Activated CD4-positive, alpha-beta memory T cell treated with anti-CD3 and anti-CD28 coated beads, Interleukin-2, amount 10 ng/mL, durations not matched to agents 7 days and 5 days (primary cell): ENCODE measurements around the gene TRMT61A. TPM values are rescaled to one million over a fixed set of nuclear protein-coding genes. Genes with fewer than 3 reads are reported as not detected.
"Not testable (repeated sequence)": the region's sequence is repeated elsewhere in the genome, so short reads cannot be mapped to it uniquely, and the experiment has no call there.

Experiments
- CTCF ChIA-PET: fragments of 350-600 bp; sonication (Branson Sonifier 250); formaldehyde crosslinking; loops from one replicate; lab custom pipeline; 2021; ENCODE audit warnings: antibody characterized with exemption, inconsistent platforms; lab: Charles Lee
- POLR2A ChIA-PET: fragments of 350-600 bp; sonication (Branson Sonifier 250); formaldehyde crosslinking; loops from one replicate; lab custom pipeline; 2021; ENCODE audit warnings: antibody characterized with exemption; lab: Charles Lee
- DNase-seq: peaks from one replicate; pipeline ENCODE4 v3.0.0-alpha.2; 2020
- H3K27ac Mint-ChIP-seq: one replicate; pipeline ENCODE4 v1.8.0; 2021; ENCODE audit warnings: mild to moderate bottlenecking, mixed read lengths
- H3K27me3 Mint-ChIP-seq: one replicate; pipeline ENCODE4 v1.8.0; 2021; ENCODE audit warnings: mixed read lengths
- H3K36me3 Mint-ChIP-seq: one replicate; pipeline ENCODE4 v1.8.0; 2021; ENCODE audit warnings: low read depth, mixed read lengths
- H3K4me1 Mint-ChIP-seq: one replicate; pipeline ENCODE4 v1.8.0; 2021; ENCODE audit warnings: mixed read lengths
- H3K4me3 Mint-ChIP-seq: one replicate; pipeline ENCODE4 v1.8.0; 2021; ENCODE audit warnings: mild to moderate bottlenecking, mixed read lengths
- H3K9me3 Mint-ChIP-seq: one replicate; pipeline ENCODE4 v1.8.0; 2021; ENCODE audit warnings: mixed read lengths
- total RNA-seq, 2 experiments: library from RNA; stranded (reverse); gene quantifications; one replicate each; pipeline ENCODE4 v1.2.3, GENCODE V29; 2021

Gene TRMT61A
- total RNA-seq, 2 experiments from 2014 or later, result 4.5 to 5.1 TPM

- POLR2A ChIA-PET, result interaction anchor here (1.4 to 1.8 kb wide), 2 partner anchors 16 to 17 kb away, joined by 4 read pairs; partner anchors contain the start of gene TRMT61A
- DNase-seq, H3K9me3 Mint-ChIP-seq, CTCF ChIA-PET, H3K27me3 Mint-ChIP-seq, H3K4me1 Mint-ChIP-seq, H3K27ac Mint-ChIP-seq, H3K4me3 Mint-ChIP-seq: not testable (repeated sequence)
- H3K36me3 Mint-ChIP-seq, result peaks cover 10% of the 10 kb centered on the region
These were observed 16.8 kb upstream of the TRMT61A start for GRCh38 chr14:103512180-103512579.

GRCh38 chr14:103512701-103513611, 16.0 kb upstream of the TRMT61A start:
- ChIA-PET CTCF (no interaction called here), POLR2A (no interaction called here)
- Mint-ChIP-seq H3K27me3 (no peaks in the 10 kb centered on the region), H3K4me1 (peaks cover 1% of the 10 kb centered on the region), H3K9me3 (no peaks in the 10 kb centered on the region), H3K27ac (no peak overlapping the region), H3K36me3 (peaks cover 10% of the 10 kb centered on the region), H3K4me3 (no peak overlapping the region)
- DNase-seq, result no peak

DNA sequence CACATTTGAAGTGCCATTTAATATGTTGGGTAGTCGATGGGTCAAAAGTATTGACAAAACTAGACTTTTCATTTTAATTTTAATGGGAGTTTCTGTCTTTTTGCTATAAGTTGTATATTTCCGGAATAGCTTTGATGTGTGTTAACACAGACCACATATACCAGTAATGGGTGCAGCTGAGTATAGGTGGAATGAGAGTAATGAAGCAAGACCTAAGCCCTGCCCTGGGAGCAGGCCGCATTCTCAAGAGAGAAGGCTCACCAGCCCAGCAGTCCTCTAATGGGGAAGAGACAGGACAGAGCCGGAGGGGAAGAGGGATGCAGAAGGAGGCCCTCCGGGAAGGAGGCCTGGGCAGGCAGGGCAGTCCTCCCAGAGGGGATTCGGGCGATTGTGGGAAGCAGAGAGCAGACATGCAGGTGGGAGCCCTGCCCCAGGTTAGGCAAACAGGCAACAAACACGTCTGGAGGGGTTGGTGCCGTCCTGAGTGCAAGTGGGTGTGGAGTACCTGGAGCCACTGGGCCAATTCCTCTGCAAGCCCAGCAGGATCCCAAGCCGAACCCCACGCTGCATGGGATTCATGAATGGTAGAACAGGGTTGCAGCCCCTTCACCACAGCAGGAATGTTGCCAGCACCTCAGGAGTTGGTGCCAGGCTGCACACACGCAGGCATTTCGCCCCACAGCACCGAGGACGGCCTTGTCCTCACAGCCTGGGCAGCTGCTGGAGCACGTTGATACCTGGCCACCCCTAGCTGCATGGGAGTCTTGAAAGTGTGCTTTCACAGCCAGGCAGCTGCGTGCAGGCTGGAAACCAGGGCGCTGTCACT, 14.2 kb upstream of the TRMT61A start:
- Mint-ChIP-seq H3K4me1 (peaks cover 9% of the 10 kb centered on the region), H3K27ac (no peak overlapping the region), H3K27me3 (no peaks in the 10 kb centered on the region), H3K4me3 (no peak overlapping the region), H3K36me3 (peaks cover 2% of the 10 kb centered on the region), H3K9me3 (no peaks in the 10 kb centered on the region)
- no peak for DNase-seq
- ChIA-PET POLR2A (no interaction called here), CTCF (interaction anchor here (0.7 kb wide), 1 partner anchor 167 kb away, joined by 4 read pairs; no protein-coding TSS in a partner anchor)

GRCh38 chr14:103516426-103517173, 12.4 kb upstream of the TRMT61A start:
- Mint-ChIP-seq H3K4me3 (no peak overlapping the region), H3K27ac (no peak overlapping the region), H3K27me3 (peaks cover 1% of the 10 kb centered on the region), H3K9me3 (no peaks in the 10 kb centered on the region), H3K4me1 (peaks cover 9% of the 10 kb centered on the region), H3K36me3 (no peaks in the 10 kb centered on the region)
- ChIA-PET POLR2A (no interaction called here), CTCF (interaction anchor here (4.2 kb wide), 1 partner anchor 30 kb away, joined by 25 read pairs; no protein-coding TSS in a partner anchor)
- DNase-seq, result no peak

- H3K4me1 Mint-ChIP-seq, result peaks cover 9% of the 10 kb centered on the region
- ChIA-PET CTCF (interaction anchor here (1.1 to 4.2 kb wide), 2 partner anchors 9 to 30 kb away, joined by 3 to 25 read pairs; no protein-coding TSS in a partner anchor), POLR2A (no interaction called here)
- H3K27me3 Mint-ChIP-seq, result peaks cover 1% of the 10 kb centered on the region
- H3K9me3 Mint-ChIP-seq, result no peaks in the 10 kb centered on the region
- no peak for DNase-seq
- H3K4me3 Mint-ChIP-seq, result no peak overlapping the region
- H3K27ac Mint-ChIP-seq, result no peak overlapping the region
- no peaks in the 10 kb centered on the region for H3K36me3 Mint-ChIP-seq
These were observed 11.8 kb upstream of the TRMT61A start for GRCh38 chr14:103517174-103517566.

GRCh38 chr14:103517721-103518421, 11.1 kb upstream of the TRMT61A start:
- no peaks in the 10 kb centered on the region for H3K36me3 Mint-ChIP-seq
- H3K9me3 Mint-ChIP-seq, result no peaks in the 10 kb centered on the region
- POLR2A ChIA-PET, result interaction anchor here (1.0 to 3.2 kb wide), 2 partner anchors 10 to 12 kb away, joined by 4 to 14 read pairs; partner anchors contain the start of gene TRMT61A
- H3K27me3 Mint-ChIP-seq, result peaks cover 5% of the 10 kb centered on the region
- peaks cover 9% of the 10 kb centered on the region for H3K4me1 Mint-ChIP-seq
- DNase-seq, result no peak
- CTCF ChIA-PET, result interaction anchor here (0.5 to 4.2 kb wide), 9 partner anchors 9 to 241 kb away, joined by 3 to 25 read pairs (median 5); partner anchors contain the start of genes BAG5 and TRMT61A
- no peak overlapping the region for H3K4me3 Mint-ChIP-seq
- H3K27ac Mint-ChIP-seq, result no peak overlapping the region

DNA sequence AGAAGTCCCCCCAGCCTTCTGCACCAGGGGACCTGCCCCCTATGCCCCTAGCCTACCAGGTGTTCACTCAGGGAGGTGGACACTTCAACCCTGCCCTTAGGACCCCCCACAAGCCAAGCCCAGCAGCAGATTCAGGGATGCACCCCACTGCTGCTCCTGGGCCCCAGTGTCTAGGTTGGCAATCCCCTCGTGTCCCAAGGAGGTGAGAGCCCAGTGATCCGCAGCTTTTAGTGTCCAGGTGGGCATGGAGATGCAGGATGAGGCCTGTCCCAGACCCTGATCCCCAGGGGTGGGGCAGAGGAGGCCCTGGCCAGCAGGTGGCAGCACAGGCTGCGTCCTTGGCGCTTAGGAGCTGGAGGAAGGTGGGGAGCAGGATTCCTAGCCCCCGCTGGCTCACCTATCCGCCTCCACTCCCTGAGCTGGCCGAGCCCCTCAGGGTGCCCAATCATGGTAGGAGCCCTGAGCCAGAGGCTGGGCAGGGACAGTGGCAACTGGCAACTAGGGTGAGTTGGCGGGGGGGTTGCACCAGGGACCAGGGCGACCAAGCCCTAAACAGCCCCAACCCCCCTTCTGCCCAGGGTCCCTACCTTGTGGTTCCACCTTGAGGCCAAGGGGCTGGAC, 10.5 kb upstream of the TRMT61A start:
- POLR2A ChIA-PET, result interaction anchor here (0.9 to 3.2 kb wide), 3 partner anchors 10 to 27 kb away, joined by 3 to 14 read pairs (median 4); partner anchors contain the start of gene TRMT61A
- Mint-ChIP-seq H3K4me3 (no peak overlapping the region), H3K36me3 (no peaks in the 10 kb centered on the region), H3K27ac (no peak overlapping the region), H3K27me3 (peaks cover 10% of the 10 kb centered on the region), H3K4me1 (peaks cover 9% of the 10 kb centered on the region), H3K9me3 (no peaks in the 10 kb centered on the region)
- CTCF ChIA-PET, result interaction anchor here (0.5 to 4.2 kb wide), 12 partner anchors 10 to 242 kb away, joined by 3 to 25 read pairs (median 5); partner anchors contain the start of genes BAG5, TRMT61A, XRCC3 and ZFYVE21
- DNase-seq, result peak; percentile 64

- DNase-seq, result no peak
- no peaks in the 10 kb centered on the region for H3K36me3 Mint-ChIP-seq
- ChIA-PET CTCF (interaction anchor here (0.7 to 4.2 kb wide), 10 partner anchors 11 to 196 kb away, joined by 3 to 25 read pairs (median 6); partner anchors contain the start of genes BAG5, TRMT61A, XRCC3 and ZFYVE21), POLR2A (interaction anchor here (0.9 to 3.2 kb wide), 3 partner anchors 11 to 26 kb away, joined by 3 to 14 read pairs (median 4); partner anchors contain the start of gene TRMT61A)
- H3K4me1 Mint-ChIP-seq, result peaks cover 9% of the 10 kb centered on the region
- H3K4me3 Mint-ChIP-seq, result peak overlapping the region; percentile 24
- H3K27me3 Mint-ChIP-seq, result peaks cover 17% of the 10 kb centered on the region
- no peak overlapping the region for H3K27ac Mint-ChIP-seq
- H3K9me3 Mint-ChIP-seq, result no peaks in the 10 kb centered on the region
These were observed 9.8 kb upstream of the TRMT61A start for GRCh38 chr14:103519043-103519836.

GRCh38 chr14:103519837-103520212, 9.2 kb upstream of the TRMT61A start:
- DNase-seq, result no peak
- Mint-ChIP-seq H3K36me3 (no peaks in the 10 kb centered on the region), H3K27me3 (peaks cover 23% of the 10 kb centered on the region), H3K4me1 (peaks cover 9% of the 10 kb centered on the region), H3K9me3 (no peaks in the 10 kb centered on the region), H3K27ac (no peak overlapping the region), H3K4me3 (peak overlapping the region; percentile 39)
- CTCF ChIA-PET, result interaction anchor here (1.8 to 4.2 kb wide), 4 partner anchors 14 to 37 kb away, joined by 6 to 25 read pairs (median 8); no protein-coding TSS in a partner anchor
- POLR2A ChIA-PET, result interaction anchor here (3.2 kb wide), 1 partner anchor 10 kb away, joined by 14 read pairs; the partner anchor contains the start of gene TRMT61A

GRCh38 chr14:103520269-103520656, 8.7 kb upstream of the TRMT61A start:
- Mint-ChIP-seq H3K4me3 (peak overlapping the region; percentile 39), H3K9me3 (no peaks in the 10 kb centered on the region), H3K36me3 (no peaks in the 10 kb centered on the region), H3K27ac (no peak overlapping the region), H3K4me1 (peaks cover 9% of the 10 kb centered on the region), H3K27me3 (peaks cover 27% of the 10 kb centered on the region)
- CTCF ChIA-PET, result interaction anchor here (1.0 to 4.2 kb wide), 6 partner anchors 10 to 78 kb away, joined by 3 to 25 read pairs (median 6); no protein-coding TSS in a partner anchor
- DNase-seq, result no peak
- POLR2A ChIA-PET, result interaction anchor here (0.8 to 3.2 kb wide), 3 partner anchors 10 to 106 kb away, joined by 3 to 14 read pairs (median 3); partner anchors contain the start of gene TRMT61A
